Measurements from ENCODE around the gene SCAMP4.

Gene SCAMP4

GRCh38 chr19:1866693-1867348 is 38.4 kb upstream of the SCAMP4 start:
- Histone ChIP-seq H3K27ac (ENCODE audit: poor library complexity, severe bottlenecking) (no peak overlapping the region), H3K36me3 (ENCODE audit: low read depth) (no peaks in the 10 kb centered on the region; the same call in 1 of the 2 replicates), H3K4me1 (ENCODE audit: insufficient read depth, poor library complexity, severe bottlenecking) (no peaks in the 10 kb centered on the region), H3K27me3 (ENCODE audit: insufficient read depth, poor library complexity, severe bottlenecking) (no peaks in the 10 kb centered on the region), H3K9me3 (ENCODE audit: severe bottlenecking) (no peaks in the 10 kb centered on the region), H3K4me3 (ENCODE audit: severe bottlenecking) (no peak overlapping the region)
- TF ChIP-seq, protein P1, sequence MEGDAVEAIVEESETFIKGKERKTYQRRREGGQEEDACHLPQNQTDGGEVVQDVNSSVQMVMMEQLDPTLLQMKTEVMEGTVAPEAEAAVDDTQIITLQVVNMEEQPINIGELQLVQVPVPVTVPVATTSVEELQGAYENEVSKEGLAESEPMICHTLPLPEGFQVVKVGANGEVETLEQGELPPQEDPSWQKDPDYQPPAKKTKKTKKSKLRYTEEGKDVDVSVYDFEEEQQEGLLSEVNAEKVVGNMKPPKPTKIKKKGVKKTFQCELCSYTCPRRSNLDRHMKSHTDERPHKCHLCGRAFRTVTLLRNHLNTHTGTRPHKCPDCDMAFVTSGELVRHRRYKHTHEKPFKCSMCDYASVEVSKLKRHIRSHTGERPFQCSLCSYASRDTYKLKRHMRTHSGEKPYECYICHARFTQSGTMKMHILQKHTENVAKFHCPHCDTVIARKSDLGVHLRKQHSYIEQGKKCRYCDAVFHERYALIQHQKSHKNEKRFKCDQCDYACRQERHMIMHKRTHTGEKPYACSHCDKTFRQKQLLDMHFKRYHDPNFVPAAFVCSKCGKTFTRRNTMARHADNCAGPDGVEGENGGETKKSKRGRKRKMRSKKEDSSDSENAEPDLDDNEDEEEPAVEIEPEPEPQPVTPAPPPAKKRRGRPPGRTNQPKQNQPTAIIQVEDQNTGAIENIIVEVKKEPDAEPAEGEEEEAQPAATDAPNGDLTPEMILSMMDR (IDR thresholded peaks at IDR 0.05; ENCODE audit: poor library complexity, severe bottlenecking) = no peak
- DNase-seq (ENCODE audit: low spot score) (no peak), ATAC-seq (ENCODE audit: low read depth) (no peak)

- no peak overlapping the region for H3K27ac ChIP-seq (ENCODE audit: poor library complexity, severe bottlenecking)
- TF ChIP-seq, protein P1 (IDR thresholded peaks at IDR 0.05; ENCODE audit: poor library complexity, severe bottlenecking) = no peak
Measured at GRCh38 chr19:1867349-1867724, 37.9 kb upstream of the SCAMP4 start.

DNA sequence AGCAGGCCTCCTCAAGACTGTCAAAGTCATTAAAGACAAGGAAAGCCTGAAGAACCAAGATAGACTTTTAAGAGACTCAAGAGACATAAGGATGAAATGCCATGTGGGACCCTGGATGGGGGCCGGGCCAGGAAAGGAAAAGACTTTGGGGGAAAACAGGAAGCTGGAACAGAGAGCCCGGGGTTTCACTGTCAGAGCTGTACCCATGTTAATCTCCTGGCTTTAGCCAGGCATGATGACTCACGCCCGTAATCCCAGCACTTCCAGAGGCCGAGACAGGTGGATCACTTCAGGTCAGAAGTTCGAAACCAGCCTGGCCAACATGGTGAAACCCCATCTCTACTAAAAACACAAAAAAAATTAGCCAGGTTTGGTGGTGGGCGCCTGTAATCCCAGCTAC is 36.2 kb upstream of the SCAMP4 start:
- no peaks in the 10 kb centered on the region; the same call in 1 of the 2 replicates for H3K36me3 ChIP-seq (ENCODE audit: low read depth)
- ATAC-seq (ENCODE audit: low read depth) (no peak), DNase-seq (ENCODE audit: low spot score) (no peak)
- H3K4me1 ChIP-seq (ENCODE audit: insufficient read depth, poor library complexity, severe bottlenecking) = peaks cover 9% of the 10 kb centered on the region
- no peak overlapping the region for H3K4me3 ChIP-seq (ENCODE audit: severe bottlenecking)
- no peaks in the 10 kb centered on the region for H3K27me3 ChIP-seq (ENCODE audit: insufficient read depth, poor library complexity, severe bottlenecking)
- no peak overlapping the region for H3K27ac ChIP-seq (ENCODE audit: poor library complexity, severe bottlenecking)
- H3K9me3 ChIP-seq (ENCODE audit: severe bottlenecking) = no peaks in the 10 kb centered on the region
- TF ChIP-seq, protein P1 (IDR thresholded peaks at IDR 0.05; ENCODE audit: poor library complexity, severe bottlenecking) = no peak

More at GRCh38 chr19:1867349-1867724, 37.9 kb upstream of the SCAMP4 start:
- no peaks in the 10 kb centered on the region for H3K9me3 ChIP-seq (ENCODE audit: severe bottlenecking)
- DNase-seq (ENCODE audit: low spot score) = no peak
- no peaks in the 10 kb centered on the region for H3K4me1 ChIP-seq (ENCODE audit: insufficient read depth, poor library complexity, severe bottlenecking)
- H3K36me3 ChIP-seq (ENCODE audit: low read depth) = no peaks in the 10 kb centered on the region; the same call in 1 of the 2 replicates
- H3K27me3 ChIP-seq (ENCODE audit: insufficient read depth, poor library complexity, severe bottlenecking) = no peaks in the 10 kb centered on the region
- ATAC-seq (ENCODE audit: low read depth) = no peak
- no peak overlapping the region for H3K4me3 ChIP-seq (ENCODE audit: severe bottlenecking)

DNA sequence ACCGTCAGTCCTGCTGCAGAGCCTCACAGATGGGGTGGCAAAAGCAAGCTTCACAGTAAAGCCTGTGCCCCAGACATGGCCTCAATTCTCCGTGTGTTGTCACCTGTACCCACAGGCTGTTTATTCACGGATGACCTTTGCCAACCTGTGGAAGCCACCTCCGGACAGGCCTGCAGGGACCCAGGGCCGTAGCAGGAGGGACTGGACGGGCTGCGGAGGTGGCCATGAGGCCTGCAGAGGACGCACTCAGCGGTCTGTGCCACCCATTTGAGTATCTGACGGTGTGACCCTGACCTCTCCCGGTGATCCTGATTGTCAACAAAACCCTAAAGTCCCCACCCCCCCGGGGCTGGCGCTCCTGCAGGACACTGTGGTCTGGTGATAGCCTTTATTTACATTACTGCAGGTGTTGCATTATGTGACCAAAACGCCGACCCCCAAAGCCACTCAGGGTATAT is 34.0 kb upstream of the SCAMP4 start:
- no peak overlapping the region for H3K27ac ChIP-seq (ENCODE audit: poor library complexity, severe bottlenecking)
- TF ChIP-seq, protein P1 (IDR thresholded peaks at IDR 0.05; ENCODE audit: poor library complexity, severe bottlenecking) = no peak
- H3K36me3 ChIP-seq (ENCODE audit: low read depth) = peaks cover 3% of the 10 kb centered on the region; the same call in 1 of the 2 replicates
- ATAC-seq (ENCODE audit: low read depth) (no peak), DNase-seq (ENCODE audit: low spot score) (no peak)
- H3K4me3 ChIP-seq (ENCODE audit: severe bottlenecking) = no peak overlapping the region
- H3K27me3 ChIP-seq (ENCODE audit: insufficient read depth, poor library complexity, severe bottlenecking) = no peaks in the 10 kb centered on the region
- H3K4me1 ChIP-seq (ENCODE audit: insufficient read depth, poor library complexity, severe bottlenecking) = peaks cover 14% of the 10 kb centered on the region
- H3K9me3 ChIP-seq (ENCODE audit: severe bottlenecking) = no peaks in the 10 kb centered on the region

GRCh38 chr19:1871630-1872029 is 33.6 kb upstream of the SCAMP4 start:
- no peak overlapping the region for H3K27ac ChIP-seq (ENCODE audit: poor library complexity, severe bottlenecking)
- no peak overlapping the region for H3K4me3 ChIP-seq (ENCODE audit: severe bottlenecking)
- DNase-seq (ENCODE audit: low spot score) (no peak), ATAC-seq (ENCODE audit: low read depth) (no peak)
- H3K27me3 ChIP-seq (ENCODE audit: insufficient read depth, poor library complexity, severe bottlenecking) = no peaks in the 10 kb centered on the region
- TF ChIP-seq, protein P1 (IDR thresholded peaks at IDR 0.05; ENCODE audit: poor library complexity, severe bottlenecking) = no peak
- H3K9me3 ChIP-seq (ENCODE audit: severe bottlenecking) = no peaks in the 10 kb centered on the region
- H3K36me3 ChIP-seq (ENCODE audit: low read depth) = peaks cover 3% of the 10 kb centered on the region; the same call in 1 of the 2 replicates
- peaks cover 14% of the 10 kb centered on the region for H3K4me1 ChIP-seq (ENCODE audit: insufficient read depth, poor library complexity, severe bottlenecking)
